ENCODE data around the gene PCDHGA5. TPM values are rescaled to one million over a fixed set of nuclear protein-coding genes. Genes with fewer than 3 reads are reported as not detected.
A peak's percentile ranks its signal among the peaks of the same experiment; 100 is the strongest.
"Not testable (repeated sequence)": the region's sequence is repeated elsewhere in the genome, so short reads cannot be mapped to it uniquely, and the experiment has no call there.

Gene PCDHGA5
- polyA plus RNA-seq, 1 donor: 1.5 TPM

GRCh38 chr5:141332571-141332970 is 31.4 kb upstream of the PCDHGA5 start:
- H3K4me1 ChIP-seq (ENCODE audit: control insufficient read depth, insufficient read depth, low read length); H3K27ac ChIP-seq (ENCODE audit: low read length): not testable (repeated sequence)
- H3K27me3 ChIP-seq (ENCODE audit: control insufficient read depth, insufficient read depth, low read length): peaks cover 15% of the 10 kb centered on the region

GRCh38 chr5:141338538-141339306 is 25.2 kb upstream of the PCDHGA5 start, which contains the start of gene PCDHGA2:
Gene PCDHGA2 (plus strand): TSS chr5:141338760.
- Histone ChIP-seq H3K4me3 (ENCODE audit: low read length) (peak within 1 kb of the TSS; percentile 10), H3K4me1 (ENCODE audit: control insufficient read depth, insufficient read depth, low read length) (no peaks in the 10 kb centered on the region), H3K9me3 (ENCODE audit: control insufficient read depth, low read depth, low read length) (peaks cover 20% of the 10 kb centered on the region), H3K36me3 (ENCODE audit: control insufficient read depth, insufficient read depth, low read length) (no peaks in the 10 kb centered on the region), H3K27me3 (ENCODE audit: control insufficient read depth, insufficient read depth, low read length) (peaks cover 30% of the 10 kb centered on the region), H3K27ac (ENCODE audit: low read length) (no peak within 1 kb of the TSS)
- no CpG with 5 or more reads among the region's 27 CpGs for WGBS (ENCODE audit: insufficient coverage, low lambda C conversion rate)
- DNase-seq: no peak

More at GRCh38 chr5:141332571-141332970, 31.4 kb upstream of the PCDHGA5 start:
- H3K9me3 ChIP-seq (ENCODE audit: control insufficient read depth, low read depth, low read length): peaks cover 21% of the 10 kb centered on the region
- no CpG with 5 or more reads among the region's 39 CpGs for WGBS (ENCODE audit: insufficient coverage, low lambda C conversion rate)
- DNase-seq; H3K4me3 ChIP-seq (ENCODE audit: low read length); H3K36me3 ChIP-seq (ENCODE audit: control insufficient read depth, insufficient read depth, low read length): not testable (repeated sequence)

GRCh38 chr5:141340781-141341354 is 23.1 kb upstream of the PCDHGA5 start:
- not testable (repeated sequence) for H3K36me3 ChIP-seq (ENCODE audit: control insufficient read depth, insufficient read depth, low read length); H3K4me3 ChIP-seq (ENCODE audit: low read length); DNase-seq; H3K27ac ChIP-seq (ENCODE audit: low read length); H3K4me1 ChIP-seq (ENCODE audit: control insufficient read depth, insufficient read depth, low read length)
- no CpG with 5 or more reads among the region's 45 CpGs for WGBS (ENCODE audit: insufficient coverage, low lambda C conversion rate)
- peaks cover 34% of the 10 kb centered on the region for H3K27me3 ChIP-seq (ENCODE audit: control insufficient read depth, insufficient read depth, low read length)
- H3K9me3 ChIP-seq (ENCODE audit: control insufficient read depth, low read depth, low read length): peaks cover 31% of the 10 kb centered on the region

- no peak overlapping the region for H3K27ac ChIP-seq (ENCODE audit: low read length)
- no peak overlapping the region for H3K4me3 ChIP-seq (ENCODE audit: low read length)
- DNase-seq: no peak
- H3K27me3 ChIP-seq (ENCODE audit: control insufficient read depth, insufficient read depth, low read length): peaks cover 34% of the 10 kb centered on the region
- H3K4me1 ChIP-seq (ENCODE audit: control insufficient read depth, insufficient read depth, low read length): no peaks in the 10 kb centered on the region
- WGBS (ENCODE audit: insufficient coverage, low lambda C conversion rate): no CpG with 5 or more reads among the region's 1 CpG
- H3K9me3 ChIP-seq (ENCODE audit: control insufficient read depth, low read depth, low read length): peaks cover 35% of the 10 kb centered on the region
- no peaks in the 10 kb centered on the region for H3K36me3 ChIP-seq (ENCODE audit: control insufficient read depth, insufficient read depth, low read length)
Observed at GRCh38 chr5:141342773-141343172, 21.2 kb upstream of the PCDHGA5 start.

- H3K27me3 ChIP-seq (ENCODE audit: control insufficient read depth, insufficient read depth, low read length): peaks cover 32% of the 10 kb centered on the region
- H3K36me3 ChIP-seq (ENCODE audit: control insufficient read depth, insufficient read depth, low read length): no peaks in the 10 kb centered on the region
- H3K9me3 ChIP-seq (ENCODE audit: control insufficient read depth, low read depth, low read length): peaks cover 35% of the 10 kb centered on the region
- DNase-seq: no peak
- no peaks in the 10 kb centered on the region for H3K4me1 ChIP-seq (ENCODE audit: control insufficient read depth, insufficient read depth, low read length)
- H3K4me3 ChIP-seq (ENCODE audit: low read length): no peak within 1 kb of the TSS
- H3K27ac ChIP-seq (ENCODE audit: low read length): no peak within 1 kb of the TSS
- 0% methylated on average over 1 of the region's 9 CpGs for WGBS (ENCODE audit: insufficient coverage, low lambda C conversion rate)
Observed at GRCh38 chr5:141343242-141343952, 20.6 kb upstream of the PCDHGA5 start, which contains the start of gene PCDHGA3. Gene PCDHGA3 (plus strand): TSS chr5:141343829. CDS start chr5:141344034, 205 bp downstream.

- no peak overlapping the region for H3K27ac ChIP-seq (ENCODE audit: low read length)
- H3K9me3 ChIP-seq (ENCODE audit: control insufficient read depth, low read depth, low read length): peaks cover 33% of the 10 kb centered on the region
- H3K27me3 ChIP-seq (ENCODE audit: control insufficient read depth, insufficient read depth, low read length): peaks cover 28% of the 10 kb centered on the region
- 34% methylated on average over 7 of the region's 31 CpGs for WGBS (ENCODE audit: insufficient coverage, low lambda C conversion rate)
- no peaks in the 10 kb centered on the region for H3K36me3 ChIP-seq (ENCODE audit: control insufficient read depth, insufficient read depth, low read length)
- no peak overlapping the region for H3K4me3 ChIP-seq (ENCODE audit: low read length)
- H3K4me1 ChIP-seq (ENCODE audit: control insufficient read depth, insufficient read depth, low read length): no peaks in the 10 kb centered on the region
- DNase-seq: no peak
Observed at GRCh38 chr5:141343953-141344463, 20.0 kb upstream of the PCDHGA5 start.

GRCh38 chr5:141345327-141345726 is 18.6 kb upstream of the PCDHGA5 start:
- no peaks in the 10 kb centered on the region for H3K36me3 ChIP-seq (ENCODE audit: control insufficient read depth, insufficient read depth, low read length)
- H3K27ac ChIP-seq (ENCODE audit: low read length): no peak overlapping the region
- H3K27me3 ChIP-seq (ENCODE audit: control insufficient read depth, insufficient read depth, low read length): peaks cover 25% of the 10 kb centered on the region
- no CpG with 5 or more reads among the region's 20 CpGs for WGBS (ENCODE audit: insufficient coverage, low lambda C conversion rate)
- H3K4me1 ChIP-seq (ENCODE audit: control insufficient read depth, insufficient read depth, low read length): no peaks in the 10 kb centered on the region
- no peak overlapping the region for H3K4me3 ChIP-seq (ENCODE audit: low read length)
- H3K9me3 ChIP-seq (ENCODE audit: control insufficient read depth, low read depth, low read length): peaks cover 33% of the 10 kb centered on the region
- DNase-seq: no peak

- Histone ChIP-seq H3K27me3 (ENCODE audit: control insufficient read depth, insufficient read depth, low read length) (peaks cover 28% of the 10 kb centered on the region), H3K9me3 (ENCODE audit: control insufficient read depth, low read depth, low read length) (peaks cover 27% of the 10 kb centered on the region)
- not testable (repeated sequence) for H3K36me3 ChIP-seq (ENCODE audit: control insufficient read depth, insufficient read depth, low read length); H3K27ac ChIP-seq (ENCODE audit: low read length); H3K4me3 ChIP-seq (ENCODE audit: low read length); DNase-seq; H3K4me1 ChIP-seq (ENCODE audit: control insufficient read depth, insufficient read depth, low read length)
- no CpG with 5 or more reads among the region's 35 CpGs for WGBS (ENCODE audit: insufficient coverage, low lambda C conversion rate)
Observed at GRCh38 chr5:141346017-141346416, 17.9 kb upstream of the PCDHGA5 start.

- Histone ChIP-seq H3K27me3 (ENCODE audit: control insufficient read depth, insufficient read depth, low read length) (peaks cover 31% of the 10 kb centered on the region), H3K9me3 (ENCODE audit: control insufficient read depth, low read depth, low read length) (peaks cover 33% of the 10 kb centered on the region), H3K4me3 (ENCODE audit: low read length) (no peak within 1 kb of the TSS), H3K36me3 (ENCODE audit: control insufficient read depth, insufficient read depth, low read length) (no peaks in the 10 kb centered on the region), H3K27ac (ENCODE audit: low read length) (no peak within 1 kb of the TSS), H3K4me1 (ENCODE audit: control insufficient read depth, insufficient read depth, low read length) (no peaks in the 10 kb centered on the region)
- 60% methylated on average over 1 of the region's 29 CpGs for WGBS (ENCODE audit: insufficient coverage, low lambda C conversion rate)
- DNase-seq: no peak
Observed at GRCh38 chr5:141349917-141350619, 13.9 kb upstream of the PCDHGA5 start, which contains the start of gene PCDHGB1. Gene PCDHGB1 (plus strand): TSS chr5:141350099. CDS start chr5:141350261, 162 bp downstream.

GRCh38 chr5:141351591-141351990 is 12.4 kb upstream of the PCDHGA5 start:
- H3K9me3 ChIP-seq (ENCODE audit: control insufficient read depth, low read depth, low read length): peaks cover 31% of the 10 kb centered on the region
- H3K4me3 ChIP-seq (ENCODE audit: low read length): no peak overlapping the region
- no peaks in the 10 kb centered on the region for H3K4me1 ChIP-seq (ENCODE audit: control insufficient read depth, insufficient read depth, low read length)
- H3K27me3 ChIP-seq (ENCODE audit: control insufficient read depth, insufficient read depth, low read length): peaks cover 35% of the 10 kb centered on the region
- H3K27ac ChIP-seq (ENCODE audit: low read length): no peak overlapping the region
- no CpG with 5 or more reads among the region's 36 CpGs for WGBS (ENCODE audit: insufficient coverage, low lambda C conversion rate)
- DNase-seq: no peak
- H3K36me3 ChIP-seq (ENCODE audit: control insufficient read depth, insufficient read depth, low read length): no peaks in the 10 kb centered on the region

Data from large intestine (tissue), 3 donors.